ENCODE data around the gene ZBTB40.

ZBTB40 gene

DNA sequence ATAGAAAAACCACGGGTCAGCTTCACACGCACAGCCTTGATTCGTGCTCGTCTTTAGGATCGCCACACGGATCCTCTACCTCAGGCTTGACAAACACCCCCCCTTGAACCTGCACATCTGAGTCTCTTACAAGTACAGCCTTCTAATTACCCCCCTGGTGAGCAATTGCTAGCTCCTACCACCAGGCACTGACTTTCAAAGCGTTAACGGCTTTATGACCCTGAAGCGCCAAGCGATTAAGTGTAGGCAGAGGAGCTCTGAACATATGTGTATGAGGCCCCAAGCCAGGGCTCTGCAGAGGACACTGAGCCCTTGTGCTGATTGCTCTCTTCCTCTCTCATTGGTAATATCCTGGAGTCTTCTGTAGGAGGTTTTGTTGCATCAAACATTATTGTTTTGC is 55.9 kb downstream of the ZBTB40 start:
- Histone ChIP-seq H3K36me3 (ENCODE audit: control insufficient read depth, insufficient read depth, low read length) (peaks cover 61% of the 10 kb centered on the region), H3K4me3 (ENCODE audit: extremely low read depth, insufficient read depth, low read length, poor library complexity, severe bottlenecking) (no peak overlapping the region), H3K4me1 (ENCODE audit: control insufficient read depth, insufficient read depth, low read length, poor library complexity, severe bottlenecking) (no peaks in the 10 kb centered on the region), H3K27ac (ENCODE audit: low read depth, low read length, severe bottlenecking) (no peak overlapping the region), H3K9me3 (ENCODE audit: control insufficient read depth, low read length) (no peaks in the 10 kb centered on the region)
- 84 to 93% methylated on average over 5 to 10 of the region's 10 CpGs for WGBS, 2 experiments (ENCODE audit: insufficient coverage in 2 of 2)

- Histone ChIP-seq H3K4me3 (ENCODE audit: extremely low read depth, insufficient read depth, low read length, poor library complexity, severe bottlenecking) (no peak overlapping the region), H3K36me3 (ENCODE audit: control insufficient read depth, insufficient read depth, low read length) (peaks cover 69% of the 10 kb centered on the region), H3K4me1 (ENCODE audit: control insufficient read depth, insufficient read depth, low read length, poor library complexity, severe bottlenecking) (no peaks in the 10 kb centered on the region), H3K9me3 (ENCODE audit: control insufficient read depth, low read length) (no peaks in the 10 kb centered on the region), H3K27ac (ENCODE audit: low read depth, low read length, severe bottlenecking) (no peak overlapping the region)
- WGBS, 2 experiments (ENCODE audit: insufficient coverage in 2 of 2): 100% methylated on average over 3 to 4 of the region's 5 CpGs
These were observed 56.7 kb downstream of the ZBTB40 start for GRCh38 chr1:22508329-22508728.

DNA sequence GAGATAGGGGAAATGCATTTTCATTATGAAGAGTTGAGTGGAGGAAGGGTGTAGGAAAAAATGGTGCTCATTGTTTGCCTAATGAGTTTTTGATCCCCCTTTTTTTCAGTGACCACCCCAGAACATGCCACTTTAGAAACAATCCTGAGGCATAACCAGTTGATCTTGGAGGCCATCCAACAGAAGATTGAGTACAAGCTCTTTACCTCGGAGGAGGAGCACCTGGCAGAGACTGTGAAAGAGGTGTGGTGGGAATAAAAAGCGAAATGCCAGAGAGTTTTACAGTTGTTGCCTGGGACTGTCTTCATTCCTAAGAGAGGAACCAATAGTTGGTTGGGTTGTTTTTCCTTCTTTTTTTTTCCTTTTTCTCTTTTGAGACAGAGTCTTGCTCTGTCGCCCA is 57.3 kb downstream of the ZBTB40 start:
- Histone ChIP-seq H3K36me3 (ENCODE audit: control insufficient read depth, insufficient read depth, low read length) (peaks cover 73% of the 10 kb centered on the region), H3K27ac (ENCODE audit: low read depth, low read length, severe bottlenecking) (no peak overlapping the region), H3K4me3 (ENCODE audit: extremely low read depth, insufficient read depth, low read length, poor library complexity, severe bottlenecking) (no peak overlapping the region), H3K9me3 (ENCODE audit: control insufficient read depth, low read length) (no peaks in the 10 kb centered on the region), H3K4me1 (ENCODE audit: control insufficient read depth, insufficient read depth, low read length, poor library complexity, severe bottlenecking) (no peaks in the 10 kb centered on the region)
- 95 to 100% methylated on average over 2 to 3 of the region's 3 CpGs for WGBS, 2 experiments (ENCODE audit: insufficient coverage in 2 of 2)

DNA sequence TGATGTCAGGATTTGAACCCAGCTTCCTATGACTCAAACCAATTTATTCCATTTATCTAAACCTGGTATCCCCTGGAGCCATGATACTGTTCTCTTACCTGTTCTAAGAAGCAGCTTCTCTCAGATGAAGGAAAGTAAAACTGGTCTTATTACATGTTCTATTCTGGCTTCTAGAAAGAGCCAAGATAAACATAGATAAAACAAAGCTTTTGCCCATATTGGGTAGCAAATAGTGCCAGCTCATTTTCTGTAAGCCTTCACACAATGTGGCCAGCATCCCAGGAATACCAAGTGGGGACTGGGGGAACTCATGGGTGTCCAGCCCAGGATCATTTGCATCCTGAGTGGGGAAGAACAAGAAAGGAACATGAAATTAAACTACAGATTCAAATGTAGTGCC is 58.2 kb downstream of the ZBTB40 start:
- Histone ChIP-seq H3K36me3 (ENCODE audit: control insufficient read depth, insufficient read depth, low read length) (peaks cover 82% of the 10 kb centered on the region), H3K4me1 (ENCODE audit: control insufficient read depth, insufficient read depth, low read length, poor library complexity, severe bottlenecking) (no peaks in the 10 kb centered on the region), H3K27ac (ENCODE audit: low read depth, low read length, severe bottlenecking) (no peak overlapping the region), H3K4me3 (ENCODE audit: extremely low read depth, insufficient read depth, low read length, poor library complexity, severe bottlenecking) (no peak overlapping the region), H3K9me3 (ENCODE audit: control insufficient read depth, low read length) (no peaks in the 10 kb centered on the region)

DNA sequence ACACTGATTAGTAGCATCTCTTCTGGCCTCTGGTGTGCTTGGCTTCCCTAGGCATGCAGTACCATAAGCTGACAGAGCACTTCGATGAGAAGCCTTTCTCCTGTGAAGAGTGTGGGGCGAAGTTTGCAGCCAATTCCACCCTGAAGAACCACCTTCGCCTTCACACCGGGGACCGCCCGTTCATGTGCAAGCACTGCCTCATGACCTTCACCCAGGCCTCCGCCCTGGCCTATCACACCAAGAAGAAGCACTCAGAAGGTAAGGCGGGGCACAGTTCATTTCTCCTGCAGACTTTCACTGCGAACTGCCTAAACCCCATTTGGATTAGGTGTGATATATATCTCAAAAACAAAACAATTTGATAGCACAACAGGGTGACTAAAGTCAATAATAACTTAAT is 61.2 kb downstream of the ZBTB40 start:
- Histone ChIP-seq H3K4me1 (ENCODE audit: control insufficient read depth, insufficient read depth, low read length, poor library complexity, severe bottlenecking) (no peaks in the 10 kb centered on the region), H3K36me3 (ENCODE audit: control insufficient read depth, insufficient read depth, low read length) (peaks cover 93% of the 10 kb centered on the region), H3K9me3 (ENCODE audit: control insufficient read depth, low read length) (no peaks in the 10 kb centered on the region), H3K4me3 (ENCODE audit: extremely low read depth, insufficient read depth, low read length, poor library complexity, severe bottlenecking) (no peak overlapping the region), H3K27ac (ENCODE audit: low read depth, low read length, severe bottlenecking) (no peak overlapping the region)
- 98 to 100% methylated on average over 2 to 7 of the region's 9 CpGs for WGBS, 2 experiments (ENCODE audit: insufficient coverage in 2 of 2)

DNA sequence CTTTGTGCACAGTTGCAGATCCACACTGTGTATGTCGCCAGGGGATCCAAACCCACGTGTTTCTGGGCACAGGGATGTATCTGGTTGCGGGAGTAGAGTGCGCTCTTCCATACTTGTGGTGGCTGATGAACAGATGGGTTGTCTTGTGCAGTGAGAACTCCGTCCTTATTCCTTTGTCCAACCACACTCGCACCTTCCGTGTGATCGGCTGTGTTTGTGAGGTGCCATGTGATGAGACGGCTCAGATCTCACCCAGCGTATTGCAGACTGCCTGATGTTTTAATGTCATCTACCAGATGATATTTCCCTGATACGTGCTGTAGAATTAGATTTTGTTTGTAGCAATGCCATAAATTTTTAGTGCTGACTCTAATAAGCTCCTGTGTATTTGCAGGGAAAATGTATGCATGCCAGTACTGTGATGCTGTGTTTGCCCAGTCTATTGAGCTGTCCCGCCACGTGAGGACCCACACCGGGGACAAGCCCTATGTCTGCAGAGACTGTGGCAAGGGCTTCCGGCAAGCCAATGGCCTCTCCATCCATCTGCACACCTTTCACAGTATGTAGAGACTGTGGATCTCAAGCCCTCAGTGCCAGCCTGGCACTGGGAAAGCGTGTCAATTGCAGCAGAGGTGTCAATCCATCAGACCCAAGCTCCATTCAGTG is 65.4 kb downstream of the ZBTB40 start:
- peaks cover 96% of the 10 kb centered on the region for H3K36me3 ChIP-seq (ENCODE audit: control insufficient read depth, insufficient read depth, low read length)
- 95 to 99% methylated on average over 15 to 16 of the region's 16 CpGs for WGBS, 2 experiments (ENCODE audit: insufficient coverage in 2 of 2)

DNA sequence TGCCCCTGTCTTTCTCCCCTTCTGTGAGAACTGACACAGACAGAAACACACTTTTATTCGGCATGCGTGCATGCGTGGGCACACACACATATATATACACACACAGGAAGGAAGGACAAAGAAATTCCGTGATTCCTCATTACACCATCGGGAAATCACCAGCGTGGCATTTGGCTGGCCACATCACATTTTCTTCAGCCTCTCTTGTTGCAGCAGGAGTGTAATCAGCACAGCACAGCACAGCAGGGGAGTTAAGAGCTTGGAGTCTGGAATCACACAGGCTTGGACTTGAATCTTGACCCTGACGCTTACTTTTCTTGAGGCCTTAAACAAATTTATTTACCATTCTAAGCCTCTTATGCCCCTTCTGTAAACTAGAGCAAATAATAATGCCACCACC is 66.3 kb downstream of the ZBTB40 start:
- Histone ChIP-seq H3K4me3 (ENCODE audit: extremely low read depth, insufficient read depth, low read length, poor library complexity, severe bottlenecking) (no peak overlapping the region), H3K27ac (ENCODE audit: low read depth, low read length, severe bottlenecking) (no peak overlapping the region), H3K4me1 (ENCODE audit: control insufficient read depth, insufficient read depth, low read length, poor library complexity, severe bottlenecking) (no peaks in the 10 kb centered on the region), H3K9me3 (ENCODE audit: control insufficient read depth, low read length) (no peaks in the 10 kb centered on the region), H3K36me3 (ENCODE audit: control insufficient read depth, insufficient read depth, low read length) (peaks cover 93% of the 10 kb centered on the region)
- 79 to 94% methylated on average over 4 to 6 of the region's 7 CpGs for WGBS, 2 experiments (ENCODE audit: insufficient coverage in 2 of 2)

More for the DNA sequence above, 65.4 kb downstream of the ZBTB40 start:
- Histone ChIP-seq H3K27ac (ENCODE audit: low read depth, low read length, severe bottlenecking) (no peak overlapping the region), H3K4me3 (ENCODE audit: extremely low read depth, insufficient read depth, low read length, poor library complexity, severe bottlenecking) (no peak overlapping the region), H3K4me1 (ENCODE audit: control insufficient read depth, insufficient read depth, low read length, poor library complexity, severe bottlenecking) (no peaks in the 10 kb centered on the region), H3K9me3 (ENCODE audit: control insufficient read depth, low read length) (no peaks in the 10 kb centered on the region)

DNA sequence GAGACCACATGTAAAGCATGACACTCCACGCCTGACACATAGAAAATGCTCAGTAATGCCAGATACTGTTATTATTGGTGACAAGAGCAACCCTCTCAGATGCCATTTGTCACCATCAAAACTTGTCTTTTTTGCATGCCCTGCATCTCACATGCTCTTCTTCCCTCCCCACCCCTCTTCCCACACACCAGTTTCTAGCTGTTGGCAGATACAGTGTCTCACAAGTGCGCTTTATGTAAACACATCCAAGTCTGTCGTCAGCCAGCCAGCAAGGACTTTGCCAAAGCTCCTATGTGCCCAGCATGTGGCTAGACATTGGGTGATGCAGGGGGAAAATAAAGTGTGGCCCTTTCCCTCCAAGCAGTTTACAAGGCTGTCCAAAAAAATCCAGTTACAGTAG is 66.7 kb downstream of the ZBTB40 start:
- 92 to 100% methylated on average over 2 of the region's 3 CpGs for WGBS, 2 experiments (ENCODE audit: insufficient coverage in 2 of 2)
- no peak overlapping the region for H3K27ac ChIP-seq (ENCODE audit: low read depth, low read length, severe bottlenecking)
- H3K36me3 ChIP-seq (ENCODE audit: control insufficient read depth, insufficient read depth, low read length): peaks cover 89% of the 10 kb centered on the region

GRCh38 chr1:22520871-22521270 is 69.2 kb downstream of the ZBTB40 start:
- H3K4me1 ChIP-seq (ENCODE audit: control insufficient read depth, insufficient read depth, low read length, poor library complexity, severe bottlenecking): no peaks in the 10 kb centered on the region
- peaks cover 90% of the 10 kb centered on the region for H3K36me3 ChIP-seq (ENCODE audit: control insufficient read depth, insufficient read depth, low read length)
- H3K4me3 ChIP-seq (ENCODE audit: extremely low read depth, insufficient read depth, low read length, poor library complexity, severe bottlenecking): no peak overlapping the region
- 94% methylated on average over 3 to 7 of the region's 9 CpGs for WGBS, 2 experiments (ENCODE audit: insufficient coverage in 2 of 2)
- H3K9me3 ChIP-seq (ENCODE audit: control insufficient read depth, low read length): no peaks in the 10 kb centered on the region
- H3K27ac ChIP-seq (ENCODE audit: low read depth, low read length, severe bottlenecking): no peak overlapping the region

More for the DNA sequence above, 66.7 kb downstream of the ZBTB40 start:
- Histone ChIP-seq H3K9me3 (ENCODE audit: control insufficient read depth, low read length) (no peaks in the 10 kb centered on the region), H3K4me3 (ENCODE audit: extremely low read depth, insufficient read depth, low read length, poor library complexity, severe bottlenecking) (no peak overlapping the region), H3K4me1 (ENCODE audit: control insufficient read depth, insufficient read depth, low read length, poor library complexity, severe bottlenecking) (no peaks in the 10 kb centered on the region)

GRCh38 chr1:22521692-22522091 is 70.0 kb downstream of the ZBTB40 start:
- Histone ChIP-seq H3K4me1 (ENCODE audit: control insufficient read depth, insufficient read depth, low read length, poor library complexity, severe bottlenecking) (no peaks in the 10 kb centered on the region), H3K4me3 (ENCODE audit: extremely low read depth, insufficient read depth, low read length, poor library complexity, severe bottlenecking) (no peak overlapping the region), H3K36me3 (ENCODE audit: control insufficient read depth, insufficient read depth, low read length) (peaks cover 88% of the 10 kb centered on the region), H3K27ac (ENCODE audit: low read depth, low read length, severe bottlenecking) (no peak overlapping the region), H3K9me3 (ENCODE audit: control insufficient read depth, low read length) (no peaks in the 10 kb centered on the region)
- WGBS, 2 experiments (ENCODE audit: insufficient coverage in 2 of 2): 96 to 100% methylated on average over 4 of the region's 4 CpGs

DNA sequence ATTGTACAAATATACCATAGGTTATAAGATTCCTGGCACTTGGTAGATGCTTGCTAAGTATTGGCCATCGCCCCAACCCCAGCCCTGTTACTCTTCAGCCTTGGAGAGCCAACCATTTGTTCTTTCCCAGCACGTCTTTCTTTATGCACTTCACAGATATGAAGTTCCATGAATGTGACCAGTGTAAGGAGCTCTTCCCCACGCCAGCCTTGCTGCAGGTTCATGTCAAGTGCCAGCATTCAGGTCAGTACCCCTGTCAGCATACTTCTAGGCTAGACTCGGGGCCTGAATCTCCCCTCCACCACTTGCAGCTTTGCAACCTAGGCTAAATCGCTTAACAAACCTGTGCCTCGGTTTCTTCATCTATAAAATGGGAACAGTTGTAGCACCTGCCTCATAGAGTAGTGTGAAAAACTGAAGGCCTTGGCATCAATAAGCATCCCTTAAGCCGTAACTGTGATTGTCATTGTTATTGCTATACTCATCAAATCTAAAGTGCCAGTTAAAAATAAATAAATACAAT is 70.6 kb downstream of the ZBTB40 start:
- H3K9me3 ChIP-seq (ENCODE audit: control insufficient read depth, low read length): no peaks in the 10 kb centered on the region
- no peaks in the 10 kb centered on the region for H3K4me1 ChIP-seq (ENCODE audit: control insufficient read depth, insufficient read depth, low read length, poor library complexity, severe bottlenecking)
- peaks cover 89% of the 10 kb centered on the region for H3K36me3 ChIP-seq (ENCODE audit: control insufficient read depth, insufficient read depth, low read length)
- 96 to 98% methylated on average over 5 to 6 of the region's 7 CpGs for WGBS, 2 experiments (ENCODE audit: insufficient coverage in 2 of 2)
- H3K27ac ChIP-seq (ENCODE audit: low read depth, low read length, severe bottlenecking): no peak overlapping the region
- no peak overlapping the region for H3K4me3 ChIP-seq (ENCODE audit: extremely low read depth, insufficient read depth, low read length, poor library complexity, severe bottlenecking)

All from mesodermal cell (in vitro differentiated cells).